GM18498 (cell line): ENCODE data around the gene OR4C11.

Experiments used
- ATAC-seq: cut with Tn5 transposase; IDR thresholded peaks from one replicate; pipeline ENCODE4 v1.9.1; 2021; ENCODE audit warnings: mild to moderate bottlenecking, moderate library complexity; ENCODE audit not compliant: unreplicated experiment

OR4C11 gene

GRCh38 chr11:55607545-55607944 lies at the start of gene OR4C11:
Gene OR4C11, minus strand, starts transcription at chr11:55607645. Its CDS starts 3,272 bp downstream, at chr11:55604373.
- no peak for ATAC-seq

GRCh38 chr11:55655096-55655495 lies 47.7 kb upstream of the OR4C11 start:
- no peak for ATAC-seq

GRCh38 chr11:55652560-55652959 lies 45.1 kb upstream of the OR4C11 start:
- peak; percentile 37 for ATAC-seq

- ATAC-seq, result no peak
Measured at GRCh38 chr11:55648027-55648426, 40.6 kb upstream of the OR4C11 start, which contains the start of gene OR4S2. Gene OR4S2, plus strand, starts transcription at chr11:55648327. Its CDS starts 2,577 bp downstream, at chr11:55650904.

GRCh38 chr11:55634813-55635212 lies 27.4 kb upstream of the OR4C11 start, which contains the start of gene OR4P4:
Gene OR4P4, plus strand, starts transcription at chr11:55635113.
- ATAC-seq, result no peak

- no peak for ATAC-seq
Measured at GRCh38 chr11:55624531-55624930, 17.1 kb upstream of the OR4C11 start.

- peak; percentile 98 for ATAC-seq
Measured at GRCh38 chr11:55572548-55572947, 34.9 kb downstream of the OR4C11 start.

GRCh38 chr11:55571828-55572227 lies 35.6 kb downstream of the OR4C11 start, which contains the start of gene OR4C16:
Gene OR4C16, plus strand, starts transcription at chr11:55572128. Its CDS starts 0 bp downstream, at chr11:55572128.
- ATAC-seq, result no peak

GRCh38 chr11:55554169-55554568 lies 53.3 kb downstream of the OR4C11 start, which contains the start of gene OR4C15:
Gene OR4C15, plus strand, starts transcription at chr11:55554469. Its CDS starts 0 bp downstream, at chr11:55554469.
- no peak for ATAC-seq
